GM23248 (cell line): ENCODE results near the gene TMEM52B. TPM values are rescaled to one million over a fixed set of nuclear protein-coding genes. Genes with fewer than 3 reads are reported as not detected.
A peak's percentile ranks its signal among the peaks of the same experiment; 100 is the strongest.

ENCODE experiments used
- DNase-seq: peaks from one replicate; pipeline ENCODE4 v3.0.0-alpha.2; 2015
- H2AFZ ChIP-seq: fragments of 200-600 bp; sonication (generic); 2 replicates; pipeline ENCODE4 v1.6.1; 2016; ENCODE audit warnings: antibody characterized with exemption
- H3F3A ChIP-seq: fragments of 200-600 bp; sonication (generic); 2 replicates; pipeline ENCODE4 v1.6.1; 2016; ENCODE audit warnings: mild to moderate bottlenecking, antibody characterized with exemption, mixed run types; ENCODE audit not compliant: insufficient read depth
- H3K27ac ChIP-seq: fragments of 200-600 bp; sonication (generic); 2 replicates; pipeline ENCODE4 v1.5.1; 2016; ENCODE audit warnings: mild to moderate bottlenecking
- H3K27me3 ChIP-seq: fragments of 200-600 bp; sonication (generic); replicated peaks from 2 replicates; pipeline ENCODE4 v1.6.1; 2016; ENCODE audit warnings: mild to moderate bottlenecking; ENCODE audit not compliant: insufficient read depth
- H3K36me3 ChIP-seq: fragments of 200-600 bp; sonication (generic); 2 replicates; pipeline ENCODE4 v1.6.1; 2016; ENCODE audit warnings: low read depth, mild to moderate bottlenecking
- H3K4me1 ChIP-seq: fragments of 200-600 bp; sonication (generic); 2 replicates; pipeline ENCODE4 v1.6.1; 2016; ENCODE audit warnings: mild to moderate bottlenecking; ENCODE audit not compliant: insufficient read depth
- H3K4me2 ChIP-seq: fragments of 200-600 bp; sonication (generic); one replicate; pipeline ENCODE4 v1.6.1; 2016; ENCODE audit warnings: mild to moderate bottlenecking; ENCODE audit not compliant: unreplicated experiment
- H3K4me3 ChIP-seq: fragments of 200-600 bp; sonication (generic); 2 replicates; pipeline ENCODE4 v1.5.1; 2016; ENCODE audit warnings: mild to moderate bottlenecking
- H3K79me2 ChIP-seq: fragments of 200-600 bp; sonication (generic); 2 replicates; pipeline ENCODE4 v1.6.1; 2016; ENCODE audit warnings: mild to moderate bottlenecking; ENCODE audit not compliant: insufficient read depth
- H3K9ac ChIP-seq: fragments of 200-600 bp; sonication (generic); 2 replicates; pipeline ENCODE4 v1.6.1; 2016; ENCODE audit warnings: mild to moderate bottlenecking
- H3K9me2 ChIP-seq: fragments of 200-600 bp; sonication (generic); 2 replicates; pipeline ENCODE4 v1.6.1; 2016; ENCODE audit warnings: mixed run types, mild to moderate bottlenecking, moderate library complexity; ENCODE audit not compliant: insufficient read depth
- H3K9me3 ChIP-seq: fragments of 200-600 bp; sonication (generic); one replicate; pipeline ENCODE4 v1.6.1; 2017; ENCODE audit warnings: low read depth
- H4K20me1 ChIP-seq: fragments of 200-600 bp; sonication (generic); 2 replicates; pipeline ENCODE4 v1.6.0; 2016; ENCODE audit not compliant: insufficient read depth
- EZH2 ChIP-seq: fragments of 200-600 bp; sonication (generic); IDR thresholded peaks from 2 replicates; pipeline ENCODE4 v1.6.1; 2018; ENCODE audit warnings: antibody characterized with exemption, mild to moderate bottlenecking; ENCODE audit not compliant: insufficient read depth, poor library complexity, severe bottlenecking
- EZH2phosphoT487 ChIP-seq: fragments of 200-600 bp; sonication (generic); IDR thresholded peaks from 2 replicates; pipeline ENCODE4 v1.6.1; 2018; ENCODE audit warnings: antibody characterized with exemption, moderate library complexity, mild to moderate bottlenecking, low read depth; ENCODE audit not compliant: insufficient read depth
- WGBS, 2 experiments: methylation state at CpG; one replicate each; pipeline ENCODE4 v1.1.6; 2015 to 2017; ENCODE audit warnings: low lambda C conversion rate in 2 of 2, low coverage in 1 of 2; ENCODE audit errors: missing lambda C conversion rate in 2 of 2; 5-methylcytosine and 5-hydroxymethylcytosine counted together
- in situ Hi-C: fragments of 300-500 bp; cut with MboI; formaldehyde crosslinking; loops from 2 replicates; pipeline ENCODE4 v1.15.0; 2020
- polyA plus RNA-seq: library from polyadenylated mRNA; unstranded; fragments of >200 nt; fragmentation: Nextera tagmentation; extraction: Ambion mirVana; gene quantifications from 2 replicates; pipeline ENCODE4 v1.2.1, GENCODE V29; 2016
- total RNA-seq: library from RNA; depleted of rRNA; stranded (reverse); fragments of >200 nt; shearing (Covaris generic); gene quantifications from 2 replicates; pipeline ENCODE4 v1.2.3, GENCODE V29; 2014

The TMEM52B gene
- total and polyA plus RNA-seq, 2 experiments from 2014 or later, result 0.25 to 6.7 TPM

DNA sequence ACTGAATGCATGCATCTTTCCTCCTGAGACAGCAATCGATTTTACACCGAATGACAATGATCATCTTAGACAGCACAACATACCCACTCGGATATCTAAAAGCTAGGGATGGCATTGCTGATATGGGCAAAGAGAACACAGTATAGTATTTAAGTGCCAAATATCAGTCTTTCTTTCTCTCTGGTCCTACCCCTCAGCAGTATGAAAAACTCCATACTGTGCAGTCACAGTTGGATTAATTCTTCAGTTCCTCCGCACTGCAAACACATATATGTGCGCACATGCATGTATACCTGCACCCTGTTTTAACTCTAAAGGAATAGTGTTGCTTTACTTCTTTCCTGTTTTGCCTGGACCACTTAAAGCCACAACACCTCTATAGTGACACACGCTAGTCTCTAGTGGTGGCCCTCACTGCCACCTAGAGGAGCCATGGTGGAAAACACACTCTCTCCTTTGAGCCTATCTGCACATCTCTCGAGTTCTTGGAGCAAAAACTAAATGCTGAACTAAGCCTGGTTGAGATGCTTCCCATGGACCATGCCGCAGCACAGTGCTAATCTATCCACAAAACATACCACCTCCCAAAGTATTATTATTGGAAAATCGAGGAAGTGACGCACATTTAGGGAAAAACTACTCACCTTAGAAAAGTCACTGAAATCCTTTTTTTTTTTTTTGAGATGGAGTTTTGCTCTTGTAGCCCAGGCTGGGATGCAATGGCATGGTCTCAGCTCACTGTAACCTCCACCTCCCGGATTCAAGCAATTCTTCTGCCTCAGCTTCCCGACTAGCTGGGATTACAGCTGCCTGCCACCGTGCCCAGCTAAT is 11.9 kb downstream of the TMEM52B start:
- H4K20me1 ChIP-seq, result no peaks in the 10 kb centered on the region
- TF ChIP-seq EZH2phosphoT487 (no peak), EZH2 (no peak)
- 29 to 32% methylated on average over 13 of the region's 13 CpGs for WGBS, 2 experiments
- H3K9ac ChIP-seq, result peak overlapping the region; percentile 44; the same call in 1 of the 2 replicates
- H3K27ac ChIP-seq, result peak overlapping the region; percentile 81
- H3K36me3 ChIP-seq, result no peaks in the 10 kb centered on the region
- no peak overlapping the region for H3K4me3 ChIP-seq
- H3K4me1 ChIP-seq, result peaks cover 53% of the 10 kb centered on the region
- DNase-seq, result peak; percentile 83
- no peaks in the 10 kb centered on the region for H3K9me2 ChIP-seq
- no peak overlapping the region for H2AFZ ChIP-seq
- no peaks in the 10 kb centered on the region for H3K9me3 ChIP-seq
- H3F3A ChIP-seq, result peaks cover 53% of the 10 kb centered on the region
- in situ Hi-C loops, result no loop called here
- H3K4me2 ChIP-seq, result peak overlapping the region; percentile 52
- no peaks in the 10 kb centered on the region for H3K27me3 ChIP-seq
- H3K79me2 ChIP-seq, result no peaks in the 10 kb centered on the region

DNA sequence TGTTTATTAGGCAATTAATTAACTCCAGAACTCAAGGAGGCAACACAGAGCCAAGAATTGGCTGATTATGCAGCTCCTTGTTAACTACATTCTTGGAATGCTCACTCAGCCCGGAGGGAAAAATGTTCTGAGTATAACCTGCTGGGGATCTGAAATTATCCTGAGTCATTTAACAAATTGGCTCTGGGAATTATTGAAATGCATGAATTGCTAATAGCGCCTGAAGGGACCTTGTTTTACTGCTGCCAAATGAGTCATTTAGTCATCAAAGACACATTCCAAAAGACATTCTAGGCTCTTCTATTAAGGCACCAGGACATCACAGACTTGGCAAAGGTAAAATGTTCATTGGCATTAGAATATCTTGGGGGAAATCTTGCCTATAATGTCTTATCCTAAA is 13.0 kb downstream of the TMEM52B start:
- peak overlapping the region; percentile 81 for H3K27ac ChIP-seq
- no peaks in the 10 kb centered on the region for H3K79me2 ChIP-seq
- peaks cover 53% of the 10 kb centered on the region for H3F3A ChIP-seq
- no peaks in the 10 kb centered on the region for H3K27me3 ChIP-seq
- in situ Hi-C loops, result no loop called here
- peak; percentile 93 for DNase-seq
- H3K9me2 ChIP-seq, result no peaks in the 10 kb centered on the region
- TF ChIP-seq EZH2phosphoT487 (0 out of 2 replicates have a peak, but pooled peaks have one; percentile 36), EZH2 (no peak)
- no peaks in the 10 kb centered on the region for H3K36me3 ChIP-seq
- no peaks in the 10 kb centered on the region for H4K20me1 ChIP-seq
- H3K9ac ChIP-seq, result peak overlapping the region; percentile 44; the same call in 1 of the 2 replicates
- no peak overlapping the region for H3K4me3 ChIP-seq
- no peaks in the 10 kb centered on the region for H3K9me3 ChIP-seq
- peaks cover 53% of the 10 kb centered on the region for H3K4me1 ChIP-seq
- H2AFZ ChIP-seq, result no peak overlapping the region
- WGBS, 2 experiments, result 0% methylated on average over 2 of the region's 2 CpGs
- peak overlapping the region; percentile 52 for H3K4me2 ChIP-seq

DNA sequence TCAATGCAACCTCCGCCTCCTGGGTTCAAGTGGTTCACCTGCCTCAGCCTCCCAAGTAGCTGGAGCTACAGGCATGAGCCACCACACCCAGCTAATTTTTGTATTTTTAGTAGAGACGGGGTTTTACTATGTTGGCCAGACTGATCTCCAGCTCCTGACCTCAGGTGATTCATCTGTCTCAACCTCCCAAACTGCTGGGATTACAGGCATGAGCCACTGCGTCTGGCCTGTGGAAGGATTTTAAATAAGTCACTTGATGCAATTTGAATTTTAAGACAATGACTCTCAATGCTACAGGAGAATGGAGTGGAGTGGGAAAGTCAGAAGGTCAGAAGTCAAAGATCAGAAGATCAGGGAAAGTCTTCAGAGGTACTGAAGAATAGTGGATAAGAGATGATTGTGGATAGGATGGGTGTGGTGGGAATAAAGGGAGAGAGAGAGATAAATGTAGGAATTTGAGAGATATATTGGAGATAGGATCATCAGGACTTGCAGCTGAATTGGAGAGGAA is 15.4 kb downstream of the TMEM52B start:
- H3K9me2 ChIP-seq, result no peaks in the 10 kb centered on the region
- peaks cover 50% of the 10 kb centered on the region for H3F3A ChIP-seq
- peak overlapping the region; percentile 21 for H3K27ac ChIP-seq
- H3K4me2 ChIP-seq, result peak overlapping the region; percentile 28
- no peaks in the 10 kb centered on the region for H3K9me3 ChIP-seq
- no peak overlapping the region for H3K9ac ChIP-seq
- no peak overlapping the region for H3K4me3 ChIP-seq
- no peaks in the 10 kb centered on the region for H3K79me2 ChIP-seq
- peak; percentile 70 for DNase-seq
- no peaks in the 10 kb centered on the region for H4K20me1 ChIP-seq
- no peaks in the 10 kb centered on the region for H3K36me3 ChIP-seq
- in situ Hi-C loops, result no loop called here
- H3K27me3 ChIP-seq, result no peaks in the 10 kb centered on the region
- H2AFZ ChIP-seq, result no peak overlapping the region
- TF ChIP-seq EZH2phosphoT487 (no peak), EZH2 (no peak)
- 38 to 40% methylated on average over 3 of the region's 3 CpGs for WGBS, 2 experiments
- peaks cover 52% of the 10 kb centered on the region for H3K4me1 ChIP-seq

DNA sequence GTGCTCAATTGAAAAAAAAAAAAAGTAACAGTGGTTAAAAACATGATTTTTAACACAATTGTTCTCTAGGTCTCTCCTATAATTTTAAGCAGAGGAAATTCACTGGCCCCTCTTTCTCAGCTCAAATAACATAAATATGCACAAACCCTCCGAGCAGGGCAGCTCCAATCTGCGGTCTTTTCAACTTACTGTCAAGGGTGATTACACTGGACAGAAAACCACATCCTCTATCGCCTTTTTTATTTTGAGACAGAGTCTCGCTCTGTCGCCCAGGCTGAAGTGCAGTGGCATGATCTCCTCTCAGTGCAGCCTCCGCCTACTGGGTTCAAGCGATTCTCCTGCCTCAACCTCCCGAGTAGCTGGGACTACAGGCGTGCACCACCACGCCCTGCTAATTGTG is 17.4 kb downstream of the TMEM52B start:
- peaks cover 34% of the 10 kb centered on the region for H3K4me1 ChIP-seq
- no peak overlapping the region for H3K27ac ChIP-seq
- 90% methylated on average over 10 of the region's 10 CpGs for WGBS, 2 experiments
- H3F3A ChIP-seq, result peaks cover 31% of the 10 kb centered on the region
- H3K4me3 ChIP-seq, result no peak overlapping the region
- H3K79me2 ChIP-seq, result no peaks in the 10 kb centered on the region
- no peaks in the 10 kb centered on the region for H3K9me3 ChIP-seq
- TF ChIP-seq EZH2phosphoT487, result no peak
- no peak for TF ChIP-seq EZH2
- no peaks in the 10 kb centered on the region for H3K36me3 ChIP-seq
- H3K9me2 ChIP-seq, result no peaks in the 10 kb centered on the region
- no peak for DNase-seq
- H3K27me3 ChIP-seq, result no peaks in the 10 kb centered on the region
- H4K20me1 ChIP-seq, result no peaks in the 10 kb centered on the region
- in situ Hi-C loops, result no loop called here
- H3K9ac ChIP-seq, result no peak overlapping the region
- H2AFZ ChIP-seq, result no peak overlapping the region
- no peak overlapping the region for H3K4me2 ChIP-seq
